Left renal cortex interstitium (tissue), 4 donors: ENCODE data around the gene GPR63. TPM values are rescaled to one million over a fixed set of nuclear protein-coding genes. Genes with fewer than 3 reads are reported as not detected.

Source experiments
- DNase-seq, 4 donors: peaks; one replicate each; pipeline ENCODE4 v3.0.0-alpha.2; 2013; ENCODE audit warnings: low read depth in 4 of 4, low spot score in 2 of 4, missing footprints in 1 of 4
- polyA plus RNA-seq, 4 donors: library from polyadenylated mRNA; unstranded; fragments of 120-200 nt; gene quantifications; one replicate each; pipeline ENCODE4 v1.2.1, GENCODE V29; 2013; ENCODE audit not compliant: insufficient read length in 4 of 4

The GPR63 gene
- polyA plus RNA-seq, 4 donors: 2.6 to 4.5 (median 3.1) TPM

- DNase-seq: no peak
Measured at GRCh38 chr6:96762599-96762998, 74.7 kb downstream of the GPR63 start.

GRCh38 chr6:96761794-96762193 lies 75.5 kb downstream of the GPR63 start:
- no peak for DNase-seq

- no peak for DNase-seq
Measured at GRCh38 chr6:96760153-96760687, 77.1 kb downstream of the GPR63 start.

- DNase-seq: no peak
Measured at GRCh38 chr6:96755096-96755495, 82.2 kb downstream of the GPR63 start.

- no peak for DNase-seq
Measured at GRCh38 chr6:96749891-96750290, 87.4 kb downstream of the GPR63 start.

Other genes starting within 250 kb of the GPR63 start
- gene NDUFAF4, start 60.4 kb upstream of the GPR63 start, polyA plus RNA-seq: 10 to 100 TPM; 31.7 to 42.5 (median 34.8) TPM
- gene KLHL32, start 87.3 kb upstream of the GPR63 start, polyA plus RNA-seq: 1 to 10 TPM; 3.2 to 4.1 (median 3.5) TPM